ENCODE data around the gene NAP1L4.

DNA sequence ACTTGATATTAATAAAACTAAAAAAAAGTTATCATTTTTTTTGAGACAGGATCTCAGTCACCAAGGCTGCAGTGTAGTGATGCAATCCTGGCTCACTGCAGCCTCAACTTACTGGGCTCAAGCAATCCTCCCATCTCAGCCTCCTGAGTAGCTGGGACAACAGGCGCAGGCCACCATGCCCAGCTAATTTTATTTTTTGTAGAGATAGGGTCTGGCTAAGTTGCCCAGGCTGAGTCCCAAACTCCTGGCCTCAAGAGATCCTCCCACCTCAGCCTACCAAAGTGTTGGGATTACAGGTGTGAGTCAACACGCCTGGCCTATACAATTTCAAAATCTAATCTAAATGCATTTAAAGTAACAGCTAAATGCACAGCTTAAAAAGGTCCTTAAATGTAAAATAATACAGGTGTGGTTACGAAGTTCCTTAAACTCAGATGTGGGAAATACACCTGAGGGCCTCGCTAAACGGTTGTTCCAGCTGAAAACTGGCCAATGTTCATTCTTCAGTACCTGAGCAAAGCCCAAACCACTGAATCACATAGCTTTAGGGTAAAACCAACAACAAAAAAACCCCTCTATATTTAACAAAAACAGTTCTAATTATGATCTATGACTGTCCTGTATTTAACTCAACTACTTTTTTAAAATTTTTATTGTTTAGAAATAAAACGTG is 11.8 kb downstream of the NAP1L4 start:
- TF ChIP-seq, protein P1, sequence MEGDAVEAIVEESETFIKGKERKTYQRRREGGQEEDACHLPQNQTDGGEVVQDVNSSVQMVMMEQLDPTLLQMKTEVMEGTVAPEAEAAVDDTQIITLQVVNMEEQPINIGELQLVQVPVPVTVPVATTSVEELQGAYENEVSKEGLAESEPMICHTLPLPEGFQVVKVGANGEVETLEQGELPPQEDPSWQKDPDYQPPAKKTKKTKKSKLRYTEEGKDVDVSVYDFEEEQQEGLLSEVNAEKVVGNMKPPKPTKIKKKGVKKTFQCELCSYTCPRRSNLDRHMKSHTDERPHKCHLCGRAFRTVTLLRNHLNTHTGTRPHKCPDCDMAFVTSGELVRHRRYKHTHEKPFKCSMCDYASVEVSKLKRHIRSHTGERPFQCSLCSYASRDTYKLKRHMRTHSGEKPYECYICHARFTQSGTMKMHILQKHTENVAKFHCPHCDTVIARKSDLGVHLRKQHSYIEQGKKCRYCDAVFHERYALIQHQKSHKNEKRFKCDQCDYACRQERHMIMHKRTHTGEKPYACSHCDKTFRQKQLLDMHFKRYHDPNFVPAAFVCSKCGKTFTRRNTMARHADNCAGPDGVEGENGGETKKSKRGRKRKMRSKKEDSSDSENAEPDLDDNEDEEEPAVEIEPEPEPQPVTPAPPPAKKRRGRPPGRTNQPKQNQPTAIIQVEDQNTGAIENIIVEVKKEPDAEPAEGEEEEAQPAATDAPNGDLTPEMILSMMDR (IDR thresholded peaks at IDR 0.05) = no peak
- no peak for TF ChIP-seq POLR2A (IDR thresholded peaks at IDR 0.05)

Measured in lower leg skin (tissue), 3 donors.